NT2/D1 (cell line): Measurements from ENCODE around the gene ALOX12.

ENCODE experiments used
- DNase-seq: peaks from one replicate; pipeline ENCODE4 v3.0.0-alpha.2; 2011; ENCODE audit warnings: low read depth, low spot score
- H3K27me3 ChIP-seq: 2 replicates; pipeline ENCODE4 v1.6.0; 2011; ENCODE audit warnings: mild to moderate bottlenecking; ENCODE audit not compliant: insufficient read length, insufficient read depth
- H3K36me3 ChIP-seq: 2 replicates; pipeline ENCODE4 v1.6.1; 2011; ENCODE audit warnings: mild to moderate bottlenecking, low read length, mixed read lengths; ENCODE audit not compliant: insufficient read depth, insufficient read length
- H3K4me1 ChIP-seq: 2 replicates; pipeline ENCODE4 v1.5.1; 2011; ENCODE audit not compliant: insufficient read depth, insufficient read length
- H3K4me3 ChIP-seq: 2 replicates; pipeline ENCODE4 v1.5.1; 2011; ENCODE audit warnings: low read depth; ENCODE audit not compliant: insufficient read length
- H3K9ac ChIP-seq: 2 replicates; pipeline ENCODE4 v1.6.0; 2011; ENCODE audit warnings: low read depth; ENCODE audit not compliant: insufficient read length
- H3K9me3 ChIP-seq: 2 replicates; pipeline ENCODE4 v1.5.1; 2011; ENCODE audit warnings: mild to moderate bottlenecking, low read length; ENCODE audit not compliant: insufficient read depth
- SUZ12 ChIP-seq: IDR thresholded peaks from 2 replicates; pipeline ENCODE4 v1.6.1; 2011; ENCODE audit not compliant: insufficient read length, insufficient read depth; ENCODE audit errors: extremely low read depth
- YY1 ChIP-seq: IDR thresholded peaks from 2 replicates; pipeline ENCODE4 v1.6.1; 2011; ENCODE audit not compliant: insufficient read length, insufficient read depth
- ZNF274 ChIP-seq: IDR thresholded peaks from 2 replicates; pipeline ENCODE4 v1.6.1; 2011; ENCODE audit warnings: mild to moderate bottlenecking, low read depth, low read length

Gene ALOX12

GRCh38 chr17:7056386-7056785 is 60.5 kb downstream of the ALOX12 start:
- Histone ChIP-seq H3K4me3 (no peak overlapping the region), H3K36me3 (no peaks in the 10 kb centered on the region), H3K9me3 (no peaks in the 10 kb centered on the region), H3K4me1 (no peaks in the 10 kb centered on the region), H3K9ac (no peak overlapping the region), H3K27me3 (no peaks in the 10 kb centered on the region)
- TF ChIP-seq YY1 (no peak), SUZ12 (no peak), ZNF274 (no peak)
- no peak for DNase-seq

- Histone ChIP-seq H3K36me3 (no peaks in the 10 kb centered on the region), H3K9me3 (no peaks in the 10 kb centered on the region), H3K4me3 (no peak overlapping the region), H3K27me3 (no peaks in the 10 kb centered on the region), H3K9ac (no peak overlapping the region), H3K4me1 (peaks cover 9% of the 10 kb centered on the region)
- no peak for TF ChIP-seq ZNF274
- no peak for TF ChIP-seq YY1
- no peak for TF ChIP-seq SUZ12
- DNase-seq: no peak
These were observed 63.1 kb downstream of the ALOX12 start for GRCh38 chr17:7058831-7059447.
